Smooth muscle cell (in vitro differentiated cells): ENCODE results near the gene PRAF2. TPM values are rescaled to one million over a fixed set of nuclear protein-coding genes. Genes with fewer than 3 reads are reported as not detected.
A peak's percentile ranks its signal among the peaks of the same experiment; 100 is the strongest.

Source experiments
- DNase-seq: peaks from one replicate; lab custom pipeline; 2025; ENCODE audit not compliant: unreplicated experiment; lab: John Stamatoyannopoulos, UW
- H2AFZ ChIP-seq: fragments of 200-600 bp; sonication (generic); 2 replicates; pipeline ENCODE4 v1.6.0; 2016; ENCODE audit warnings: antibody characterized with exemption, low read depth, mild to moderate bottlenecking
- H3F3A ChIP-seq: fragments of 200-600 bp; sonication (generic); 2 replicates; pipeline ENCODE4 v1.6.0; 2017; ENCODE audit warnings: antibody characterized with exemption, low read depth
- H3K27ac ChIP-seq: fragments of 200-600 bp; sonication (generic); 2 replicates; pipeline ENCODE4 v1.5.1; 2016; ENCODE audit warnings: low read depth, mild to moderate bottlenecking
- H3K27me3 ChIP-seq: fragments of 200-600 bp; sonication (generic); 2 replicates; pipeline ENCODE4 v1.6.1; 2016; ENCODE audit warnings: low read depth, mild to moderate bottlenecking
- H3K36me3 ChIP-seq: fragments of 200-600 bp; sonication (generic); 2 replicates; pipeline ENCODE4 v1.5.1; 2016; ENCODE audit warnings: low read depth
- H3K4me1 ChIP-seq: fragments of 200-600 bp; sonication (generic); 2 replicates; pipeline ENCODE4 v1.5.1; 2016; ENCODE audit warnings: low read depth
- H3K4me2 ChIP-seq: fragments of 200-600 bp; sonication (generic); 2 replicates; pipeline ENCODE4 v1.6.0; 2016; ENCODE audit warnings: mild to moderate bottlenecking
- H3K4me3 ChIP-seq: fragments of 200-600 bp; sonication (generic); 2 replicates; pipeline ENCODE4 v1.5.1; 2016; ENCODE audit warnings: mild to moderate bottlenecking
- H3K79me2 ChIP-seq: fragments of 200-600 bp; sonication (generic); 2 replicates; pipeline ENCODE4 v1.6.0; 2016; ENCODE audit warnings: low read depth, mild to moderate bottlenecking
- H3K9ac ChIP-seq: fragments of 200-600 bp; sonication (generic); 2 replicates; pipeline ENCODE4 v1.6.0; 2016; ENCODE audit warnings: low read depth
- H3K9me3 ChIP-seq: fragments of 200-600 bp; sonication (generic); replicated peaks from 2 replicates; pipeline ENCODE4 v1.5.1; 2016; ENCODE audit warnings: low read depth
- H4K20me1 ChIP-seq: fragments of 200-600 bp; sonication (generic); 2 replicates; pipeline ENCODE4 v1.6.0; 2016; ENCODE audit warnings: low read depth
- WGBS: methylation state at CpG from one replicate; pipeline ENCODE4 v1.1.7; 2016; ENCODE audit warnings: low lambda C conversion rate; 5-methylcytosine and 5-hydroxymethylcytosine counted together
- polyA plus RNA-seq: library from polyadenylated mRNA; unstranded; fragments of >200 nt; fragmentation: Nextera tagmentation; extraction: Ambion mirVana; gene quantifications from 2 replicates; pipeline ENCODE4 v1.2.1, GENCODE V29; 2016
- total RNA-seq: library from RNA; depleted of rRNA; stranded (reverse); fragments of >200 nt; gene quantifications from 2 replicates; pipeline ENCODE4 v1.2.3, GENCODE V29; 2014
- TF ChIP-seq, protein P1 (sequence below): fragments of 200-600 bp; sonication (generic); IDR thresholded peaks from 2 replicates; pipeline ENCODE4 v1.5.1; 2017; ENCODE audit warnings: borderline replicate concordance, mild to moderate bottlenecking, antibody characterized with exemption; ENCODE audit not compliant: insufficient read depth, poor library complexity, severe bottlenecking

The PRAF2 gene
- total and polyA plus RNA-seq, 2 experiments from 2014 or later = 43.6 to 143 TPM

DNA sequence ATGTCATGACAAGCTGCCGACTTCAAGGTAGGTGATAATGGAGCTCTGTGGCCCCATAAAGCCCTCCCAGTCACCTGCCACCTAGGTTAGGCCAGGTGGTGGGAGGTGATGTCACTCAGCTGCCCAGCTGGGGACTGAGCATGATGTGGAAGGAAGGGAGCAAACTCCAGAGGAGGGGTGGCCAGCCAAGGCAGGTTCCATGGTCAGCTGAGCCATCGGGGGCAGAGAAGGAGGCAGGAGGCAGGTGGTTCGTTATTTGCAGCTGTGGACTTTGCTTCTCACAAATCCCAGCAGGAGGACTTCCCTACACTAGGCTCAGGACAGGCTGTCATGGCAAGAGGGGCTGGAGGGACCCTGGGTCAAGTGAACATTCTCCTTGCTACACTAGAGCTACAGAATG is 12.9 kb downstream of the PRAF2 start:
- H3K9me3 ChIP-seq = no peaks in the 10 kb centered on the region
- no peaks in the 10 kb centered on the region for H3K4me1 ChIP-seq
- H3K27ac ChIP-seq = no peak overlapping the region
- no peak overlapping the region for H3K4me2 ChIP-seq
- no peaks in the 10 kb centered on the region for H3K79me2 ChIP-seq
- no peak for DNase-seq
- WGBS = 66% methylated on average over 3 of the region's 3 CpGs
- H3F3A ChIP-seq = no peaks in the 10 kb centered on the region
- no peaks in the 10 kb centered on the region for H3K27me3 ChIP-seq
- H3K9ac ChIP-seq = no peak overlapping the region
- no peak overlapping the region for H2AFZ ChIP-seq
- TF ChIP-seq, protein P1, sequence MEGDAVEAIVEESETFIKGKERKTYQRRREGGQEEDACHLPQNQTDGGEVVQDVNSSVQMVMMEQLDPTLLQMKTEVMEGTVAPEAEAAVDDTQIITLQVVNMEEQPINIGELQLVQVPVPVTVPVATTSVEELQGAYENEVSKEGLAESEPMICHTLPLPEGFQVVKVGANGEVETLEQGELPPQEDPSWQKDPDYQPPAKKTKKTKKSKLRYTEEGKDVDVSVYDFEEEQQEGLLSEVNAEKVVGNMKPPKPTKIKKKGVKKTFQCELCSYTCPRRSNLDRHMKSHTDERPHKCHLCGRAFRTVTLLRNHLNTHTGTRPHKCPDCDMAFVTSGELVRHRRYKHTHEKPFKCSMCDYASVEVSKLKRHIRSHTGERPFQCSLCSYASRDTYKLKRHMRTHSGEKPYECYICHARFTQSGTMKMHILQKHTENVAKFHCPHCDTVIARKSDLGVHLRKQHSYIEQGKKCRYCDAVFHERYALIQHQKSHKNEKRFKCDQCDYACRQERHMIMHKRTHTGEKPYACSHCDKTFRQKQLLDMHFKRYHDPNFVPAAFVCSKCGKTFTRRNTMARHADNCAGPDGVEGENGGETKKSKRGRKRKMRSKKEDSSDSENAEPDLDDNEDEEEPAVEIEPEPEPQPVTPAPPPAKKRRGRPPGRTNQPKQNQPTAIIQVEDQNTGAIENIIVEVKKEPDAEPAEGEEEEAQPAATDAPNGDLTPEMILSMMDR = no peak
- no peaks in the 10 kb centered on the region for H4K20me1 ChIP-seq
- no peaks in the 10 kb centered on the region for H3K36me3 ChIP-seq
- no peak overlapping the region for H3K4me3 ChIP-seq

DNA sequence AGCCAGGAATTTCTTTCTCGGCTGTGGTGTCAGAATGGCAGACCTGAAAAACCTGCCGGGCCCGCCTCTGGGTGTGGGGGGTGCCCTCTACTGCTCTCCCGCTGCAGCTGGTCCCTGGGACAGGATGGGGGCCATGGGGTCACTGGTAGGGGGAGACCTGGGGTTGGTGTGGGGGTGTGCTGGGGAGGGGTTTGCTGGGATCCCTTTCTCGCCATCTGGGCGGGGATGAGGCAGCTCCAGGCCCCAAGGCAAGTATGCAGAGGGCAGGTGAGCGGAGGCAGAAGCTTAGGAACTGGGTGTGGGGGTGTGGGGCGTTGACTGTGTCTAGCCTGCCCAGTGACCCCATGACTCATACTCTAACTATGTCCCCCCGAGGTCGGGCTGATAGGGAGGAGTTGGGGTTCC is 14.1 kb downstream of the PRAF2 start:
- H3F3A ChIP-seq = no peaks in the 10 kb centered on the region
- TF ChIP-seq, protein P1 = no peak
- H3K4me3 ChIP-seq = peak overlapping the region; percentile 41
- peak overlapping the region; percentile 49 for H3K27ac ChIP-seq
- H2AFZ ChIP-seq = no peak overlapping the region
- no peak overlapping the region for H3K9ac ChIP-seq
- no peaks in the 10 kb centered on the region for H3K79me2 ChIP-seq
- no peaks in the 10 kb centered on the region for H3K27me3 ChIP-seq
- no peaks in the 10 kb centered on the region for H3K9me3 ChIP-seq
- H3K4me1 ChIP-seq = no peaks in the 10 kb centered on the region
- no peak overlapping the region for H3K4me2 ChIP-seq
- H4K20me1 ChIP-seq = no peaks in the 10 kb centered on the region
- DNase-seq = no peak
- 63% methylated on average over 10 of the region's 10 CpGs for WGBS
- H3K36me3 ChIP-seq = no peaks in the 10 kb centered on the region

DNA sequence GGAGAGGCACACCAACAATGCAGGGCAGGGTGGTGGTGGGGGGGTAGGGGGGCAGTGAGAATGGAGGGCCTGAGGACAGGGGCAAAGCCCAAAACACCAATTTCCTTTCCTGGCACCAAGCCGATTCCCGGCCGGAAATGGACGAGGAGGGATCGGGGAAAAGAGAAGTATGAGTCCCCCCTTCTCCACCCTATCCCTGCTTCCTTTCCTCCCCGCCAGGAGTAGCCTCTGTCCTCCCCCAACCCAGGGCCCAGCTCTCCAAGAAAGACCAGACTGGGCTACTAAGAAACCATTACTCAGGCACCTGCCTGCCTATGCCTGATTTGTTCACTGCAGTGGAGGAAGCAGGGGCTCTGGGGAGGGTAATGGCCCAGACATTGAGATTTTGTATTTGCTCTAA is 14.6 kb downstream of the PRAF2 start:
- WGBS = 60% methylated on average over 3 of the region's 6 CpGs
- H4K20me1 ChIP-seq = no peaks in the 10 kb centered on the region
- peak overlapping the region; percentile 49 for H3K27ac ChIP-seq
- H3K4me3 ChIP-seq = peak overlapping the region; percentile 41
- H2AFZ ChIP-seq = no peak overlapping the region
- H3K9ac ChIP-seq = no peak overlapping the region
- no peaks in the 10 kb centered on the region for H3F3A ChIP-seq
- peak overlapping the region; percentile 44 for H3K4me2 ChIP-seq
- H3K9me3 ChIP-seq = no peaks in the 10 kb centered on the region
- no peaks in the 10 kb centered on the region for H3K79me2 ChIP-seq
- no peaks in the 10 kb centered on the region for H3K36me3 ChIP-seq
- TF ChIP-seq, protein P1 = no peak
- H3K4me1 ChIP-seq = no peaks in the 10 kb centered on the region
- no peak for DNase-seq
- no peaks in the 10 kb centered on the region for H3K27me3 ChIP-seq

DNA sequence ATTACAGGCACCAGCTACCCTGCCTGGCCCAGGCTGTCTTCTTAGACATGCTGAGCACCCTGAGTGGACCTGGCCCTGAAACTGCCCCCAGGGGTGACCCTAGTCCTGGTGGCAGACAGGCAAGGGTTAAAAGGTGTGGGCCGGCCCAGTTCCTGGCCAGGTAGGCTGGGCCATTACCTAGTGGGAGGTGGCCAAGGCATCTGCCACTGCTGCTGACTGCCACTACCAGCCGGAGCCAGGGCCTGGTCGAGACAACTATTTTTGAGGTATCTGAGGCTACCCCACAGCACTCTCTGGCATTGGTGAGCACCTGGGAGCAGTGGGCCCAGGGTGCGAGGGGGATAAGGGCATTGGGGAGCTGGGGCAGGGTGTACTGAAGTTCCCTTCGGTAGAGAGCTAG is 15.0 kb downstream of the PRAF2 start, which contains the start of gene CCDC120:
Gene CCDC120, plus strand, starts transcription at position 206 of the 400 bp plus-strand sequence. CDS start 3,043 bp downstream, outside the sequence.
- H3K36me3 ChIP-seq = no peaks in the 10 kb centered on the region
- H4K20me1 ChIP-seq = no peaks in the 10 kb centered on the region
- no peak for DNase-seq
- H3K4me2 ChIP-seq = peak within 1 kb of the TSS; percentile 44
- H3K9ac ChIP-seq = no peak within 1 kb of the TSS
- peak within 1 kb of the TSS; percentile 49 for H3K27ac ChIP-seq
- 70% methylated on average over 5 of the region's 5 CpGs for WGBS
- H3K79me2 ChIP-seq = no peaks in the 10 kb centered on the region
- no peaks in the 10 kb centered on the region for H3F3A ChIP-seq
- H3K4me1 ChIP-seq = no peaks in the 10 kb centered on the region
- H3K4me3 ChIP-seq = peak within 1 kb of the TSS; percentile 41
- TF ChIP-seq, protein P1 = no peak
- no peak within 1 kb of the TSS for H2AFZ ChIP-seq
- no peaks in the 10 kb centered on the region for H3K27me3 ChIP-seq
- no peaks in the 10 kb centered on the region for H3K9me3 ChIP-seq
